Hepatocyte (in vitro differentiated cells): Measurements from ENCODE around the gene TAS2R50. TPM values are rescaled to one million over a fixed set of nuclear protein-coding genes. Genes with fewer than 3 reads are reported as not detected.
"Not testable (repeated sequence)": the region's sequence is repeated elsewhere in the genome, so short reads cannot be mapped to it uniquely, and the experiment has no call there.

Source experiments
- DNase-seq: peaks from one replicate; pipeline ENCODE4 v3.0.0-alpha.2; 2016; ENCODE audit warnings: low spot score
- H2AFZ ChIP-seq: fragments of 200-600 bp; sonication (generic); 2 replicates; pipeline ENCODE4 v1.6.0; 2016; ENCODE audit warnings: antibody characterized with exemption, mild to moderate bottlenecking
- H3K27ac ChIP-seq: fragments of 200-600 bp; sonication (generic); 2 replicates; pipeline ENCODE4 v1.5.1; 2016; ENCODE audit warnings: mild to moderate bottlenecking
- H3K27me3 ChIP-seq: fragments of 200-600 bp; sonication (generic); 2 replicates; pipeline ENCODE4 v1.6.1; 2016
- H3K36me3 ChIP-seq: fragments of 200-600 bp; sonication (generic); replicated peaks from 2 replicates; pipeline ENCODE4 v1.5.1; 2016; ENCODE audit warnings: low read depth; ENCODE audit not compliant: insufficient read depth
- H3K4me1 ChIP-seq: fragments of 200-600 bp; sonication (generic); 2 replicates; pipeline ENCODE4 v1.5.1; 2016; ENCODE audit warnings: mild to moderate bottlenecking, moderate library complexity; ENCODE audit not compliant: insufficient read depth
- H3K4me2 ChIP-seq: fragments of 200-600 bp; sonication (generic); 2 replicates; pipeline ENCODE4 v1.6.0; 2016
- H3K4me3 ChIP-seq: fragments of 200-600 bp; sonication (generic); 2 replicates; pipeline ENCODE4 v1.5.1; 2016; ENCODE audit warnings: mild to moderate bottlenecking
- H3K79me2 ChIP-seq: fragments of 200-600 bp; sonication (generic); 2 replicates; pipeline ENCODE4 v1.6.0; 2017; ENCODE audit warnings: mild to moderate bottlenecking
- H3K9me2 ChIP-seq: fragments of 200-600 bp; sonication (generic); replicated peaks from 2 replicates; pipeline ENCODE4 v1.6.0; 2017; ENCODE audit warnings: mild to moderate bottlenecking; ENCODE audit not compliant: insufficient read depth
- H3K9me3 ChIP-seq: fragments of 200-600 bp; sonication (generic); 2 replicates; pipeline ENCODE4 v1.5.1; 2016; ENCODE audit warnings: low read depth, mild to moderate bottlenecking
- H4K20me1 ChIP-seq: fragments of 200-600 bp; sonication (generic); 2 replicates; pipeline ENCODE4 v1.6.0; 2016; ENCODE audit warnings: mild to moderate bottlenecking; ENCODE audit not compliant: insufficient read depth, poor library complexity, severe bottlenecking
- EZH2 ChIP-seq: fragments of 200-600 bp; sonication (generic); IDR thresholded peaks from 2 replicates; pipeline ENCODE4 v1.6.1; 2016; ENCODE audit warnings: antibody characterized with exemption, mild to moderate bottlenecking, borderline replicate concordance
- EZH2phosphoT487 ChIP-seq: fragments of 200-600 bp; sonication (generic); IDR thresholded peaks from one replicate; pipeline ENCODE4 v1.6.1; 2018; ENCODE audit warnings: antibody characterized with exemption, mild to moderate bottlenecking, low read depth, moderate library complexity; ENCODE audit not compliant: unreplicated experiment, severe bottlenecking
- WGBS: methylation state at CpG from one replicate; pipeline ENCODE4 v1.1.6; 2016; ENCODE audit warnings: low lambda C conversion rate; ENCODE audit errors: missing lambda C conversion rate; 5-methylcytosine and 5-hydroxymethylcytosine counted together
- polyA plus RNA-seq: library from polyadenylated mRNA; unstranded; fragments of >200 nt; fragmentation: Nextera tagmentation; extraction: Ambion mirVana; gene quantifications from 2 replicates; pipeline ENCODE4 v1.2.1, GENCODE V29; 2016
- total RNA-seq: library from RNA; depleted of rRNA; stranded (reverse); fragments of >200 nt; gene quantifications from 2 replicates; pipeline ENCODE4 v1.2.3, GENCODE V29; 2014
- TF ChIP-seq, protein P1 (sequence below): fragments of 200-600 bp; sonication (generic); IDR thresholded peaks from 2 replicates; pipeline ENCODE4 v1.5.1; 2016; ENCODE audit warnings: antibody characterized with exemption, mild to moderate bottlenecking; ENCODE audit not compliant: poor library complexity

TAS2R50 gene, protein sequence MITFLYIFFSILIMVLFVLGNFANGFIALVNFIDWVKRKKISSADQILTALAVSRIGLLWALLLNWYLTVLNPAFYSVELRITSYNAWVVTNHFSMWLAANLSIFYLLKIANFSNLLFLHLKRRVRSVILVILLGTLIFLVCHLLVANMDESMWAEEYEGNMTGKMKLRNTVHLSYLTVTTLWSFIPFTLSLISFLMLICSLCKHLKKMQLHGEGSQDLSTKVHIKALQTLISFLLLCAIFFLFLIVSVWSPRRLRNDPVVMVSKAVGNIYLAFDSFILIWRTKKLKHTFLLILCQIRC
- total RNA-seq (1.5 and 2.0 TPM in 2 replicates), polyA plus RNA-seq (not detected in 2 replicates)

DNA sequence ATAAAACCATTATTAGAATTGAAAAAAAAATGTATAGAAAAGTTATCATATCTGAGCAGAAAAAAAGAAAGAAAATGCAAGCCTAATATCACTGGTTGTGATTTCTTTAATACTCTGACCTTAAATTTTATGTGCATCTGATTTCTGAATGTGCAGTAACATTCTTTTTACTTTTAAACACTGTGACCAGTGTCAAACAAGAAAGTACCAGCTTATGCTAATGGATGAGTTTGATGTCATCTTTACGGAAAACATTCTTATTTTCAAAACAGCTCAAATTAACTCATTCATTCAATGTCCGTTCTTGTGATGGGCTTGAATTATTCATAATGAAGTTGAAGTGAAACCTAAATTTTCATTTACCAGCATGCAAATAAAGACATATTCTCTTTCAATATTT lies at the start of gene TAS2R50:
TSS of gene TAS2R50 (minus strand) at position 101 of the 400 bp plus-strand sequence. CDS start at position 49, 52 bp downstream.
- Histone ChIP-seq H3K4me2 (no peak within 1 kb of the TSS), H4K20me1 (no peaks in the 10 kb centered on the region), H3K9me2 (no peaks in the 10 kb centered on the region), H3K4me1 (no peaks in the 10 kb centered on the region), H3K27me3 (no peaks in the 10 kb centered on the region), H2AFZ (no peak within 1 kb of the TSS), H3K27ac (no peak within 1 kb of the TSS), H3K36me3 (no peaks in the 10 kb centered on the region), H3K9me3 (peaks cover 10% of the 10 kb centered on the region), H3K4me3 (no peak within 1 kb of the TSS), H3K79me2 (no peaks in the 10 kb centered on the region)
- no peak for TF ChIP-seq EZH2
- TF ChIP-seq, protein P1, sequence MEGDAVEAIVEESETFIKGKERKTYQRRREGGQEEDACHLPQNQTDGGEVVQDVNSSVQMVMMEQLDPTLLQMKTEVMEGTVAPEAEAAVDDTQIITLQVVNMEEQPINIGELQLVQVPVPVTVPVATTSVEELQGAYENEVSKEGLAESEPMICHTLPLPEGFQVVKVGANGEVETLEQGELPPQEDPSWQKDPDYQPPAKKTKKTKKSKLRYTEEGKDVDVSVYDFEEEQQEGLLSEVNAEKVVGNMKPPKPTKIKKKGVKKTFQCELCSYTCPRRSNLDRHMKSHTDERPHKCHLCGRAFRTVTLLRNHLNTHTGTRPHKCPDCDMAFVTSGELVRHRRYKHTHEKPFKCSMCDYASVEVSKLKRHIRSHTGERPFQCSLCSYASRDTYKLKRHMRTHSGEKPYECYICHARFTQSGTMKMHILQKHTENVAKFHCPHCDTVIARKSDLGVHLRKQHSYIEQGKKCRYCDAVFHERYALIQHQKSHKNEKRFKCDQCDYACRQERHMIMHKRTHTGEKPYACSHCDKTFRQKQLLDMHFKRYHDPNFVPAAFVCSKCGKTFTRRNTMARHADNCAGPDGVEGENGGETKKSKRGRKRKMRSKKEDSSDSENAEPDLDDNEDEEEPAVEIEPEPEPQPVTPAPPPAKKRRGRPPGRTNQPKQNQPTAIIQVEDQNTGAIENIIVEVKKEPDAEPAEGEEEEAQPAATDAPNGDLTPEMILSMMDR, result no peak
- TF ChIP-seq EZH2phosphoT487, result no peak
- no peak for DNase-seq
- WGBS, result 50% methylated on average over 2 of the region's 2 CpGs

GRCh38 chr12:11033959-11034358 lies 47.2 kb upstream of the TAS2R50 start:
- not testable (repeated sequence) for H3K79me2 ChIP-seq, H3K4me3 ChIP-seq, H3K4me2 ChIP-seq, DNase-seq, H3K9me2 ChIP-seq, H4K20me1 ChIP-seq, H2AFZ ChIP-seq, H3K27me3 ChIP-seq, H3K4me1 ChIP-seq, H3K9me3 ChIP-seq, H3K27ac ChIP-seq, H3K36me3 ChIP-seq
- 92% methylated on average over 1 of the region's 3 CpGs for WGBS

DNA sequence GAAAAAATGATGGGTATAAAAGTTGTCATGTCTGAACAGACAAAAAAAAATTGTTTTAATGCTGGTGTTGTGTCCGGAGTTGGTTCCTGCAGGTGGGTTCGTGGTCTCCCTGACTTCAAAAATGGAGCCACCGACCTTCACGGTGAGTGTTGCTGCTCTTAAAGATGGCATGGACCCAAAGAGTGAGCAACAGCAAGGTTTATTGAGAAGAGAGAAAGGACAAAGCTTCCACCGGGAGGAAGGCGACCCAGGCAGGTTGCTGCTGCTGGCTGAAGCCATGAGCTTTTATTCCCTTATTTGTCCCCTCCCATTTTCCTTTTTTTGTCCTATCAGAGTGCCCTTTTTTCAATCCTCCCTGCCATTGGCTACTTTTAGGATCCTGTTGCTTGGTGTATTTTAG lies 44.6 kb upstream of the TAS2R50 start, which contains the start of gene TAS2R31:
TSS of gene TAS2R31 (minus strand) at position 101 of the 400 bp plus-strand sequence. CDS start at position 29, 72 bp downstream.
- WGBS, result 97% methylated on average over 6 of the region's 6 CpGs
- Histone ChIP-seq H3K9me2 (no peaks in the 10 kb centered on the region), H2AFZ (no peak within 1 kb of the TSS)

DNA sequence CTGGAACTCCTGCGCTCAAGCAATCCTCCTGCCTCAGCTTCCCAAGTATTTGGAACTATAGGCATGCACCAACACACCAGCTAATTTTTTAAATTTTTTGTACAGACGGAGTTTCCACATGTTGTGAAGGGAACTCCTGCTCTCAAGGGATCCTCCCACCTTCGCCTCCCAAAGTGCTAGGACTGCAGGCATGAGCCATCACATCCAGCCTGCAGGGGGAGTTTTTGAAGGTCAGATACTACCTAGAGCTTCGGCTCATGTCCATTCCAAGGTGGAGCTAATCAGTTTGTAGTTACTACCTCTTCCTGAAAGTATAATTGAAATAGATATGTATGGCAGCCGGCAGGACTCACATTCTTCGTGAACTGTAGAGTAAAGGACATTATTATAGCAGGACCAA lies 39.4 kb upstream of the TAS2R50 start:
- Histone ChIP-seq H3K4me1 (no peaks in the 10 kb centered on the region), H4K20me1 (no peaks in the 10 kb centered on the region), H3K36me3 (no peaks in the 10 kb centered on the region), H3K4me3 (no peak overlapping the region), H3K27ac (no peak overlapping the region), H3K9me3 (no peaks in the 10 kb centered on the region), H3K4me2 (no peak overlapping the region), H3K9me2 (no peaks in the 10 kb centered on the region), H3K79me2 (no peaks in the 10 kb centered on the region), H3K27me3 (no peaks in the 10 kb centered on the region), H2AFZ (no peak overlapping the region)
- TF ChIP-seq EZH2 (no peak), EZH2phosphoT487 (no peak)
- TF ChIP-seq, protein P1, result no peak
- WGBS, result 95% methylated on average over 6 of the region's 6 CpGs
- DNase-seq, result no peak

More for the DNA sequence above, 44.6 kb upstream of the TAS2R50 start, which contains the start of gene TAS2R31:
- H3K27me3 ChIP-seq, result no peaks in the 10 kb centered on the region
- no peaks in the 10 kb centered on the region for H3K79me2 ChIP-seq
- no peaks in the 10 kb centered on the region for H3K36me3 ChIP-seq
- H3K27ac ChIP-seq, result no peak within 1 kb of the TSS
- H4K20me1 ChIP-seq, result no peaks in the 10 kb centered on the region
- no peaks in the 10 kb centered on the region for H3K4me1 ChIP-seq
- TF ChIP-seq, protein P1, result no peak
- TF ChIP-seq EZH2phosphoT487, result no peak
- TF ChIP-seq EZH2, result no peak
- DNase-seq, result no peak
- no peaks in the 10 kb centered on the region for H3K9me3 ChIP-seq
- H3K4me2 ChIP-seq, result no peak within 1 kb of the TSS
- no peak within 1 kb of the TSS for H3K4me3 ChIP-seq
